Activated naive CD4-positive, alpha-beta T cell treated with Interleukin-2 at 50 U/mL for 16 hours (primary cell): ENCODE measurements around the gene OPA3.
A peak's percentile ranks its signal among the peaks of the same experiment; 100 is the strongest.
"Not testable (repeated sequence)": the region's sequence is repeated elsewhere in the genome, so short reads cannot be mapped to it uniquely, and the experiment has no call there.

ENCODE experiments used
- DNase-seq: peaks from one replicate; pipeline ENCODE4 v3.0.0-alpha.2; 2020

Gene OPA3

DNA sequence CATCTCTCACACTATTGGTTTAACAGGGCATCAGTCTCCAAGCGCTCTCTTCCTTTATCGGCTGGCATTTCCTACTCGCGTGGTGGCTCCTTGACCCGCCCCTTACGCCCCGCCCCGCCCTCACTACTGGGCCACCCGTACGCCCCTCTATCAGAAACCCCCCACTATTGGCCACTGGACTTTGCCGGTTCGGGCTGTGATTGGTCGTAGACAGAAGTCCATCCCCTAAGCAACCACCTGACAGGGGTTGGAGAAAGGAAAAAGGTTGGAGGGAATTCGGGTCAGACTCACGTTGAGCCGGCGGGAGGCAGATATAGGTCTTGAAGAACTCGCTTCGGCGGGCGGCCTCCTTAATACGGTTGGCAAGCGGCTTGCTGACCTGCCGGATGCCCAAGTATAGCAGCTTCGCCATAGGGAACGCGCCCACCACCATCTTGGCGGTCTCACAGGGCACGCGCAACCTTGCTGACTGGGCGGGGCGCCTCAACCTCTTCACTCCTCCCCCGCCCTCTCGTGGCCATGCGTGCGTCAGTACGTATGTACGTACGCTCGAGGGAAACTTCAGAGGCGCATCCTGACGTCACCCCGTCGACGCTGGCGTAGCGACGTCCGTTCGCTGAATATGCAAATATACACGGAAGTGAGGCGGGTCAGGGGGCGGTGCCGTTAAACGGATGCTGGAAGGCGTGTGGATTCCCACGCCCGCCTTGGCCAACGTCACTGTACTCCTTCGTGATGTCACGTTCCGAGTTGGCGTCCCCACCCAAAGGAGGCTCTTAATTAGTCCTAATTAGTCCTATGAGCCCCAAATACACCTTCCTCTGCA, at the start of gene OPA3:
OPA3 (minus strand) TSS at position 471 of the 826 bp plus-strand sequence; CDS start at position 433, 38 bp downstream.
- DNase-seq = peak; percentile 99

DNA sequence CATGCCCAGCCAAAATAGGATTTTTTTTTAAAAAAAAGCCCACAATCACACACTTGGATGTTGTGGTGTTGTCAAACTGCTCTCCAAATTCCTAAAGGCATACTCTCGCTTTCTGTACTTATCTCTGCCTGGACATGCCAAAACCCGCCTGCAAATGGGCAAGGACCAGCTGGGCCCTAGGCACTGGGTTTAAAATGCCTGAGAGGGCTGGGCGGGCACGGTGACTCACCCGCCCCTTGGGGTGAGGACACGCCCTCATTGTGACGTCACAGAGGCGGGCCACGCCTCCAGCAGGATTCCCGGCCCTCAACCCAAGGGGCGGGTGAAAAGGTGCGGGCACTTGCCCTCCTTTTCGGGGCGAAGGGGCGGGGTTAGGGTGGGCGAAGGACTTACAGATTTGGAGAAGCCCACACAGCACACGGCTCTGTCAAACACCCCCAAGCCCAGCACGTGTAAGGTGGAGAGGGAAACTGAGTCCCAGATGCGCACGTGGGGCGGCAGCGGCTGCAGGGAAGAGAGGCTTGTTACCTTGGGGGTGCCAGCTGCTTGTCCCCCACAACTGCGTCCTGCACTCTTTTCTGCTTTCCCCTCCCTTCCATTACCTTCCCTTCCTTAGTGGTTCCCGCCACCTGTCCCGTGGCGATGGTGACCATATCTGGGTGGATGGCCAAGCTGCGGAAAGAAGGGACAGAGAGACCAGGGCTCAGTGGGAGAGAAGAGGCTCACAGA, 48.0 kb upstream of the OPA3 start:
- DNase-seq = peak; percentile 56

DNA sequence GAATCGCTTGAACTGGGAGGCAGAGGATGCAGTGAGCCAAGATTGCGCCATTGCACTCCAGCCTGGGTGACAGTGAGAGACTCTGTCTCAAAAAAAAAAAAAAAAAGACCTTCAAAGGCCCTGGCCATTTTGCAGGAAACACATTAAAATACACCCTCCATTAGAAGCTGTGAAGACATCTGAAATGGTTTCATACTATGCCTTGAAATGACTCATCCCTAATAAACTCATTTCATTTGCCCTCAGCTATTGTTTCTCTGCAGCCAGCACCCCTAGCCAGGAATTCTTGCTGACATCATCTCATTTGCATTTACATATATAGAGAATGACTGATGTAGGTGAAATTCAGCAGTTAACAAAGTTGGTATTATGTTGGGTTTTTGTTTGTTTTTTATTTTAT, 45.9 kb upstream of the OPA3 start:
- DNase-seq = no peak

DNA sequence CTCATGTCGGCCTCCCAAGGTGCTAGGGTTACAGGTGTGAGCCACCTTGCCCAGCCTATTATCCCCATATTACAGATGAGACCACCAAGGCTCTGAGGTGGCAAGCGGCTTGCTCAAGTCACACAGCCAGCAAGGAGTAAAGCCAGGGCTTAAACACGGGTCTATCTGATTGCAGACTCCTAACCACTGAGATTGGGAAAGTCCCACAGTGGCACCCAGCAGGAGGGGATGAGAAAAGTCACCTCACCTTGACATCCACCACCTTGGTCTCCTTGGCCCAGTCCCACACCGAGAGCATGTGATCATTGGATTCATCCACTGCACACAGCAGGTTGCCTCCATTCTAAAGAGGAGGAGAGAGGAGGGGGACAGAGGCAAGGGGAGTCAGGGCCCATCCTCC, 45.1 kb upstream of the OPA3 start:
- no peak for DNase-seq

DNA sequence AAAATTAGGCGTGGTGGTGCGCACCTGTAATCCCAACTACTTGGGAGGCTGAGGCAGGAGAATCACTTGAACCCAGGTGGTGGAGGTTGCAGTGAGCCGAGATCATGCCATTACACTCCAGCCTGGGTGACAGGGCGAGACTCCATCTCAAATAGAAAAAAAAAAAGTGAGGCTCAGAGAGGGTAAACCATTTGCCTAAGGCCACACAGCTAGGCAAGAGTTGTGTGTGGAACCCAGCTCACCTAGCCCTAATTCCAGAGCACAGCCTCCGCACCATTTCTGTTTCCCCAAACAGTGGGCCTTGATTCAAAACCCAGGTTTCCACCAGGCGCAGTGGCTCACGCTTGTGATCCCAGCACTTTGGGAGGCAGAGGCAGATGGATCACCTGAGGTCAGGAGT, 43.6 kb upstream of the OPA3 start:
- not testable (repeated sequence) for DNase-seq

DNA sequence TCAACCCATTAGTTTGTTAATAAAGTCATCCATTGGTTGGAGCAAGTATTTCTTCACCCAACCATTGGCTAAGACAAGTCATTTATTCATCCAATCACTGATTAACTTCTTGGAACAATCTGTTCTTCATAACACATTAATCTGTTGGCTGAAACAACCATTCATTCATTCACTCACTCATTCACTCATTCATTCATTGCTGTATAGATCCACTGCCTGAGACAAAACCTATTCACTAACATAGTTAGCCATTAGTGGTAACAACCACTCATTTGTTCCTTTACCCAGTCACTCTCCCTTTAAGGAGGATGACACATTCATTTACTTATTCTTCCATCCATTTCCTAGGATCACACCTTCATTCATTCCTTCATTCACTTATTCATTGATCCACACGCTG, 39.4 kb upstream of the OPA3 start:
- DNase-seq = no peak

DNA sequence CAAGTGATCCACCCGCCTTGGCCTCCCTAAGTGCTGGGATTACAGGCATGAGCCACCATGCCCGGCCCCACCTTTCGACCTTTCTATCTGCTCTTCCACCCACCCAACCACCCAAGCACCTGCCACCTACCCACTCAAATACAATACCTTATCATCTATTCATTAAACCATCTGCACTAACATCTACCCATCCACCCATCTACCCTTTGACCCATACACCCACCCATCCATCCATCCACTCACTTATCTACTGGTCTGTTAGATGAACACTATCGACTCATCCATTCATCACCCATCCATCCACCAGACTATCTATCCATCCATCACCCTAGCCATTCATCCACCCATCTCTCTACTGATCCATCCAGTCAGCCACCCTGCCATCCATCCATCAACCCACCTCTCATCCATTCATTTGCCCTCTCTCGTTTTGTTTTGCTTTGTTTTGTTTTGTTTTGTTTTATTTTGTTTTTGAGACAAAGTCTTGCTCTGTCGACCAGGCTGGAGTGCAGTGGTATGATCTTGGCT, 37.4 kb upstream of the OPA3 start:
- no peak for DNase-seq

DNA sequence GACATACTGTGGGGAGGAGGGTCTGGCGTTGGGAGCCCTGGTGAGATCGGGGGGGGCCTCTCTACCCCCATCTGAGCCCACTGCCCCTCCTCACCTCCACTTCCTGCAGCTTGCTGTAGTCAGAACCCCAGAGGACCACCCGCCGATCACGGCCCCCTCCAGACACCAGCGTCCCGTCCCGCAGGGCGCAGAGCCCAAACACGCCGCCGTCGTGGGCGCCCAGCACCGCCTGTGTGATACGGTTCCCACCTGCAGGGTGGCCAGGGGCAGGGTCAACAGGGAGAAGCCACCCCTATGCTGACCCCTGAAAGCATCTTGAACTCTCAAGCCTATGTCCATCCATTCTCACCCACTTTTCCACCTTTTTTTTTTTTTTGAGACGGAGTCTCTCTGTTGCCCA, 36.8 kb upstream of the OPA3 start:
- no peak for DNase-seq

DNA sequence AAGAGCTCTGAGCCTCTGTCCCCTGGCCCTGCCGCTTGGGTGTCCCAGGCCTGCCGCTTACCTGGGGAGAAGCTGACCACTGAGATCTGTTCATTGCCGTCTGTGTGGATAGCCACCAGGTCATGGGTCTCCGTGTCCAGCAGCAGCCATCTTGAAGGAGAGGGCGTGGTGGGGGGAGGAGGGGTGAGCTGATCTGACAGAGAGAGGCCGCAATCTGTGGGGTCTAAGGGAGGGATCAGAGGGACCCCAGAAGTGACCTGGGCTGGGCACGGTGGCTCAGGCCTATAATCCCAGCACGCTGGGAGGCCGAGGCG, 32.1 kb upstream of the OPA3 start:
- no peak for DNase-seq

DNA sequence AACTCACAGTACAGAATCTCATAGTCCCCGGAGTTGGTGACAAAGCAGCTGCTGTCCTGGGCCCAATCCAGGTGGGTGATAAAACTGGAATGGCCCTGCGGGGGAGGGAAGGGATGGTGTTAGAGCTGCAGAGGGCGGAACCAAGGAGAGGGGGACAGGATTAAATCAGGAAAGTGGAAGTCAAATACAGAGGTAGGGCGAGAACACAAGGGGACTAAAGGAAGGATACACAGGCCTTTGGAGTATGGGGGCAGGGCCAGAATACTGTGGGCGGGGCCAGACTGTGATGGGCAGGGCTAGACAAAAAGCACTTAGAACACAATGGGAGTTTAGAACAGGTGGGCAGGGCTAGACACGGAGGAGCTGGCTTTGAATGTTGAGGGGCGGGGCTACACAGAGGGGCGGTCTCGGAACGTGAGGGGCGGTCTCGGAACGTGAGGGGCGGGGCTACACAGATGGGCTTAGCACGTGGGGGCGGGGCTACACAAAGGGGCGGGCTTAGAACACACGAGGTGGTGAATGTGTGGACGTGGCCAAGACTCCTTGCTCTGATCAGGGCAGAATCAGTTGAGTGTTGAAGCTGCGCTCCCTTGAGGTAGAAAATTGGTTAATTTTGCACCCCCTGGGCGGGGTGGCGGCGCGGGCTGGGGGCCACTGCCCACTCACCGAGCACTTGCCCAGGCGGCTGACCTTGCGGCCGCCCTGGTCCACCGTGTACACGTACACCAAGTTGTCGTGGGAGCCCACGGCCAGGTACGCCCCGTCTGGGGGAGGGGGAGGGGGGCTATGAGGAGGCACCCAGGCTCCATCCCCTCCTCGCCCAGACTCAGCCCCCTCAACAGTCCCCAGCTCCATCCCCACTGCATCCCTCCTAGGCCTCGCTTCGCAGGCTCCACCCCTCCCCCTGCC, 31.4 kb upstream of the OPA3 start:
- peak; percentile 79 for DNase-seq

DNA sequence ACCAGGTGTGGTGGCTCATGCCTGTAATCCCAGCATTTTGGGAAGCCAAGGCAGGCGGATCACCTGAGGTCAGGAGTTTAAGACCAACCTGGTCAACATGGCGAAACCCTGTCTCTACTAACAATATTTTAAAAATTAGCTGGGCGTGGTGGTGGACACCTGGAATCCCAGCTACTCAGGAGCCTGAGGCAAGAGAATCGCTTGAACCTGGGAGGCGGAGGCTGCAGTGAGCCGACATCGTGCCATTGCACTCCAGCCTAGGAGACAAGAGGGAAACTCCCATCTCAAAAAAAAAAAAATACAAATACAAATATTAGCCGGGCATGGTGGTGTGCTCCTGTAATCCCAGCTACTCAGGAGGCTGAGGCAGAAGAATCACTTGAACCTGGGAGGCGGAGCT, 30.5 kb upstream of the OPA3 start:
- DNase-seq = not testable (repeated sequence)

DNA sequence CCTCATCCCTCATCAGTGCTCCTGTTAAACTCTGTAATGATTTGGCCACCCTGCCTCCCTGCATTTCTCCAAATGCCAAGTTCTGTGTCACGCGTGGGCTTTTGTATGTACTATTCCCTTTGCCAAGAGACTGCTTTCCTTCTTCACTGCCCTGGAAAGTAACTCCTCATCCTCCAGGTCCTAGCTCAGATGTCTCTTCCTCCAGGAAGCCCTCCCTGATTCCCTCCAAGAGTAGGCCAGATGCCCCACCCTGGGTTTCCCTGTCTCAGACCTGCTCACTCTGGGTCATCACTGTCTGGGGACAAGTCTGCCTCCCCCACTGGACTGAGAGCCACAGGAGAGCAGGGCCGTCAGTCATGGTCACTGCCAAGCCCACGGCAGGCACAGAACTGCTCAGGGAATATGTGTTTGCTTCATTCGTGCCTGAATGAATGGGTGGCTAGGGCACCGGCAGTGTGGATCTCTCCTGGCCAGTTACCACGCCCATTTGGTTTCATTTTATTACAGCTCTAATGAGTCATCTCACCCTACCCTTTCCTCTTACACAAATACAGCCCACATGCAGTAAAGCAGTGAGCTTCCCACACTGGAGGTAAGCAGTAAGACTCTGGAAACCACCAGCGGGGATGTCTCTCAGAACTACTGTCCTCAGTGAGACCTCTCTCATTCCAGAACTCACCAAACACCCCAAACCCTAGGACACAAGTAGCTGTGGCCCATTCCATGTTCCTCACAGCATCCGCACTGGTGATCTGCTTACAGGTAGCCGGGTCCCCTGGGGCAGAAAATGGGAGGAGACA, 29.5 kb upstream of the OPA3 start:
- DNase-seq = peak; percentile 53

DNA sequence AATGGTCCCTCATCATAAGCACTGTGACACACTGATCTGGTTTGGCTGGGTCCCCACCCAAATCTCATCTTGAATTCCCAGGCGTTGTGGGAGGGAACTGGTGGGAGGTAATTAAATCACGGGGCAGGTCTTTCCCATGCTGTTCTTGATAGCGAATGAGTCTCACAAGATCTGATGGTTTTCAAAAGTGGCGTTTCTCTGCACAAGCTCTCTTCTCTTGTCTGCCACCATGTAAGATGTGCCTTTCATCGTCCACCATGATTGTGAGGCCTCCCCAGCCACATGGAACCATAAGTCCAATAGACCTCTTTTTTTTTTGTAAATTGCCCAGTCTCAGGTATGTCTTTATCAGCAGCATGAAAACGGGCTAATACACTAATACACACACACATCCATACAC, 24.3 kb upstream of the OPA3 start:
- DNase-seq = no peak

DNA sequence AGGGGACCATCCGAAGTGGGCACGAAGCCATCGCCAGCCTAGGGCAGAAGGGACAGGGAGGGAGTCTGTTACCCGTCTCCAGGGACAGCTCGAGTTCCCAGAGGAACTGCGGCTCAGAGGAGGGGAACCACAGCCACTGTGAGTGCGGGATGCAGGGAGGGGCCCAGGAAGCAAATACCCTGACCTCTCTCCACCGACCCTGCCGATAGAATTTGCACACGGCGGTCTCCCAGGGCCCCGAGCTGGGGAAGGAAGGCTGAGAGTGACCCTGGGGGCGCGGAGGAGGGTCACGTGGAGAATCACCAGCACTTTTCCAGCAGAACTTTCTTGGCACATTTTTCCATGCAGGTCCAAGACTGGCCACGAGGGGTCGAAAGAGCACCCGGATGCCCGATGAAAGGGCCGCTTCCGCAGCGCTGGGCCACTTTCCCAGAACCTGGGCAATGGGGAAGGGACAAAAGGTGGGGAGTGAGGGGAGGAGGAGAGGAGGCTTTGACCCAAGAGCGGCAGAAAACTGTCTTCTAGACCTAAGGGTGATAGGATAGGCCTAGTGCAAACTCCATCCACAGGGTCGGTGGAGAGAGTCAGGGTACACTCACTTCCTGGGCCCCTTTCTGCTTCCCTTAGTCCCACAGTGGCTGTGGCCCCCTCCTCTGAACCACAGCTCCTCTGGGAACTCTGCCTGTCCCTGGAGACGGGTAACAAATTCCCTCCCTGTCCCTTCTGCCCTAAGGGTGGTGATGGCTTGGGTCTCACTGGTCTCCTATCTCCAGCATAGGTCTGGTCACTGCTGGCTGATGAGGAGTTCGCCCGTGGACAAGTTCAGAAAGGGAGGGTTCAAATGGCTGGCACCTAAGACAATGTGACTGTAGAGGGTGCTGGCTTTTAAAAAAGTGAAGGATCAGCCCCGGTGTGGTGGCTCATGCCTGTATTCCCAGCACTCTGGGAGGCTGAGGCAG, 22.7 kb upstream of the OPA3 start:
- peak; percentile 45 for DNase-seq

DNA sequence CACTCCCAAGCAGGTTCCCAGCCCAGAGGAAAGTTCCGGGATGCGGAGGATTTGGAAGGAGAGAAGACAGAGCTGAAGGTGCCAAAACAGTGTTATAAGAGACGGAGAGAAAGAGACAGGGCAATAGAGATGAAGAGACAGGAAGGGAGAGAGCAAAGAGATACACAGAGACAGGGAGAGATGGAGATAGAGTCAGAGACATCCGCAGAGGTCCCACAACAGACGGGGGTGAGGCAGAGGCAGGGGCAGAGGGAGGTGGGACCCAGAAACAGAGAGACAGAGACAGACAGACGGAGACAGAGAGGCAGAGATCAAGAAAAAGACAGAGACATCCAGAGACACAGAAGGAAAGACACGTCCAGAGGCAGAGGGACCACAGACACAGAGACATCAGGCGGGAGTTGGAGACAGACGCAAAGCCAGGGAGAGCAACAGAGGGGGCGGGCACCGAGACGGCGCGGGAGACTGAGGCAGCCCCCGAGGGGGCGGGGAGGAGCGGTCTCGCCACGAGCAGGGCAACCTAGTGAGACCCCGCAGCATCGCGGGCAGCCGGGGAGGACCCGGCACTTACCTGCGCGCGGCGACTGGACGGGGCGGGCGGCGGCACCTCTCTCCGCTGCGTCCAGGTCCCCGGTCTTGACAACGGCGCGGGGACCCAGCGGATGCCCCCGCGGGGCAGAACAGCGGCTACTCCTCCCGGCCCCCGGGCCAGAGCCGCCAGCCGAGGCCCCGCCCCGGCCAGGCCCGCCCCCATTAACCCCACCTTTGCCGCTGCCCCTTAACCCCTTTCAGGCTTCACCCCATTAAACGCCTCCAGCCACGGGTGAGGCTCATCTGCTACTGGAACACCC, 17.1 kb upstream of the OPA3 start, which contains the start of gene GPR4:
GPR4 (minus strand) TSS at position 689 of the 851 bp plus-strand sequence. CDS start 10,346 bp downstream, outside the sequence.
- no peak for DNase-seq

DNA sequence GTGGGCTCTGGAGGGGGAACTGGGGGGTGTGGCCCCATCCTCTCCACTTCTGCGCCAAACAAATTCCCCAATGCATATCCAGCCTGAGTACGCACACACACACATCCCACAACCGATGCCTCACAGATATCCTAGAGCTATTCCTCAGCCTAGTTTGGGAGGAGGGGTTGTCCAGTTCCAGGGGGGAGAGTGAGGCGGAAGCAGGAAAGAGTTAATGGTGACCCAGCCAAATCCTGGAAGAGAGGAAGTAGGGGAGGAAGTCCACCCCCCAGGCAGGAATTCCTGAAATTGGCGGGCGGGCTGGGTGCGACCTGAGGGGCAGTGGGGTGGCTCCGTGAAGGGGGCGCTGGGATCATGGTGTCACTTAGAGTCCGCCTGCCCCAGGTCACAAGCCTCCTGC, 16.5 kb upstream of the OPA3 start:
- DNase-seq = no peak

DNA sequence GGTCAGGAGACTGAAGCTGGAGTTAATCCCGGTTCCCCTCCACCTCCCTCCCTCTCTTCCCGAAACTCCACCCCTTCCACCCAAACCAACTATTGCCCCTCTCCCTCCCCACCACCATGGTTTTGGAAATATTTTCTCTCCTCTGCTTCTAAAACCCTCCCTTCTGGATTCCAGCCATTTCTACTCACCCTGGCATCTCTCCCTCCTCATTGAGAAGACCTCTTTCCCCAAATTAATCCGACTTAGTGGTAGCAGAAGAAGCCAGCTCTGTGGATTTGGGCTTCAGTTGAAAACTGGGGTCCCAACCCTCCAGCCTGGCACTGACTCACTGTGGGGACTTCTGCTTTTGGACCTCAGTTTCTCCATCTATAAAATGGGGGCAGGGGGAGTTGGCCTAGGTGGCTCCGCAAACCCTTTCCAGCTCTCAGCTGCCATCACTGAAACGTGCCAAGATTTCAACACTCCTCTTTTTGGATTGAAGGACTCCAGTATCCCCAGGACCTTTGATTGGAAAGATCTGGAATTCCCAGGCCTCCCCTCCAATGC, 15.8 kb upstream of the OPA3 start:
- no peak for DNase-seq

DNA sequence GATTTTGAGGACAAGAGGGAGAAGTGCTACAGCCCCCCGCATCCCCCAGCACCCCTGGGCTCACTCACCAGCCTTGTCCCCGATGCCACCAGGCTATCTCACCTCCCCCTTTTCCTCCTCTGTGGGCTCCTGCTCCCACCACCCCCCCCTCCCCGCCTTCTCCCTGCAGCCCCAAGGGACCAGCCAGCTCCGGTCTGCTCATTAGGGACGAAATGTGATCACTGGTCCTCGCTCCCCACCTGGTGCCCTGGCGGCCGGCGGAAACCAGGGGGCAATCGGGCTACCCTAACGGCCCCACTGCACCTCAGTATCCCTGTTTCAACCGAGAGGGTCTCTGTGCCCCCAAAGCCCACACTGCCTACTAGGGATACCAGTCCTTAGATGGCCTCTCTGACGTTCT, 14.7 kb upstream of the OPA3 start:
- DNase-seq = no peak

DNA sequence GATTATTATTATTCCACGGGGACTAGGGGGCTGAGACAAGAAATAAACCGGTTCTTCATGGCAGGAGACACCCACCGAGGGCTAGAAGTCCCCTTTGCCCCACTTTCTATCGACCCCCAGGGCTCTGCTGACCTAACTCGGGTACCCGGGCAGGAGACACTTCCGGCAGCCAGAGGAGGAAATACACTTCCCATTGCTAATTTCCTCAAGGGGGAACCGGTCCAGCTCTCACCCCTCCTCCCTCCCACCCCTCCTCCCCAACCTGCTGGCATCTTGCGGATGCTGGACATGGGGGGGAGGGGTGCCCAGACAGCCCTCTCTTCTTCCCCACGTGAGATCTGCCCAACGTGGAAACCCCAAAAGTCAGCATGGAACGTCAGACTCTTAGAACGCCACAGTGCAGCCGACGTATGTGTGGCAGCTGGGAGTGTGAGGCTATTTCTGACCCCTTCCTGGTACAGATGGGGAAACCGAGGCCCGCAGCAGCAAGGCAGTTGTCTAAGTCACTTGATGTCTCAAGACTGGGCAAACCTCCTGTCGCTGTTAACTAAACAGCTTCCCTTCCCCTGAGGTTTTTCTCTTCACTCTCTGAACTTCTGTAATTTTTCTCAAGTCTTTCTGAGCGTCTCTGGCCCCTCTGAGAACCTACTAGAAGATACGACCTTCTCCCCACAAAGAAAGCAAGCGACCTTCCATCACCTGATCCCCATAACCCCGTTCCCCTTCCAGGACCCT, 13.8 kb upstream of the OPA3 start:
- no peak for DNase-seq
